Activated naive CD8-positive, alpha-beta T cell (primary cell): ENCODE data around the gene NKAPL.

ENCODE experiments used
- H3K27ac Mint-ChIP-seq: one replicate; pipeline ENCODE4 v1.8.0; 2021; ENCODE audit warnings: mixed read lengths
- H3K27me3 Mint-ChIP-seq: one replicate; pipeline ENCODE4 v1.8.0; 2021; ENCODE audit warnings: mixed read lengths
- H3K36me3 Mint-ChIP-seq: one replicate; pipeline ENCODE4 v1.8.0; 2021; ENCODE audit warnings: mixed read lengths
- H3K4me1 Mint-ChIP-seq: one replicate; pipeline ENCODE4 v1.8.0; 2021; ENCODE audit warnings: low read depth, mixed read lengths
- H3K4me3 Mint-ChIP-seq: one replicate; pipeline ENCODE4 v1.8.0; 2021; ENCODE audit warnings: mild to moderate bottlenecking, mixed read lengths
- H3K9me3 Mint-ChIP-seq: one replicate; pipeline ENCODE4 v1.8.0; 2021; ENCODE audit warnings: low read depth, mixed read lengths

The NKAPL gene

GRCh38 chr6:28258877-28259777 is at the start of gene NKAPL:
TSS of gene NKAPL (plus strand) at chr6:28259297. CDS start at chr6:28259372, 75 bp downstream.
- Mint-ChIP-seq H3K27ac (peak within 1 kb of the TSS; percentile 79), H3K4me3 (peak within 1 kb of the TSS; percentile 55), H3K27me3 (peaks cover 3% of the 10 kb centered on the region)

GRCh38 chr6:28209753-28210535 is 49.2 kb upstream of the NKAPL start:
- Mint-ChIP-seq H3K27ac (no peak overlapping the region), H3K36me3 (peaks cover 2% of the 10 kb centered on the region), H3K4me3 (no peak overlapping the region), H3K27me3 (peaks cover 69% of the 10 kb centered on the region), H3K9me3 (peaks cover 8% of the 10 kb centered on the region), H3K4me1 (peaks cover 29% of the 10 kb centered on the region)

More at GRCh38 chr6:28258877-28259777, at the start of gene NKAPL:
- peaks cover 10% of the 10 kb centered on the region for H3K36me3 Mint-ChIP-seq
- peaks cover 14% of the 10 kb centered on the region for H3K4me1 Mint-ChIP-seq
- peaks cover 4% of the 10 kb centered on the region for H3K9me3 Mint-ChIP-seq

DNA sequence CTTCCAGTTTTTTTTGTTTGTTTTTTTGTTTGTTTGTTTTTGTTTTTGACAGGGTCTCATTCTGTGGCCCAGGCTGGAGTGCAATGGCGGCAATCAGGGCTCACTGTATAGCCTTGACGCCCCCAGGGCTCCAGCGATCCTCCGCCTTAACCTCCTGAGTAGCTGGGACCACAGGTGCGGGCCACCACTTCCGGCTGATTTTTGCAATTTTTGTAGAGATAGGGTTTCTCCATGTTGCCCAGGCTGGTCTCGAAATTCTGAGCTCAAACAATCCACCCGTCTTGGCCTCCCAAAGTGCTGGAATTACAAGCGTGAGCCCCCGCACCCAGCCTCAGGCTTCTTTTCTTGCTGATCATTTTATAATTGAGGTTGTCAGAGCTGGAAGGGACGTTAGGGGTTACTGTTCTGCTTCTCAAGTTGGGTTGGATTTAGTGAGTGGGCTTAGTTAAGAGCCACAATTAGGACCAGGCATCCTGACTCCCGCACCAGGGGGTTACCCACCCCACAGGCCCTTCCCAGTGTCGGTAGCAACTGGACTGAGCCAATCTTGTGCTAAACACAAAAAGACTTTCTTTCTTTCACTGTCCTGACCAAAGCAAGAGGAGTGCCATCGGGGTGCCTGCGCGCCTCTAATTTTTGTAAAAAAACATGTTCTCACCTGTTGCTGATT is 47.1 kb upstream of the NKAPL start:
- peaks cover 29% of the 10 kb centered on the region for H3K4me1 Mint-ChIP-seq
- peaks cover 68% of the 10 kb centered on the region for H3K27me3 Mint-ChIP-seq
- H3K36me3 Mint-ChIP-seq = no peaks in the 10 kb centered on the region
- H3K27ac Mint-ChIP-seq = no peak overlapping the region
- H3K9me3 Mint-ChIP-seq = no peaks in the 10 kb centered on the region
- peak overlapping the region; percentile 82 for H3K4me3 Mint-ChIP-seq

- H3K36me3 Mint-ChIP-seq = no peaks in the 10 kb centered on the region
- H3K9me3 Mint-ChIP-seq = no peaks in the 10 kb centered on the region
- H3K4me3 Mint-ChIP-seq = peak overlapping the region; percentile 82
- peaks cover 68% of the 10 kb centered on the region for H3K27me3 Mint-ChIP-seq
- peaks cover 23% of the 10 kb centered on the region for H3K4me1 Mint-ChIP-seq
- H3K27ac Mint-ChIP-seq = peak overlapping the region; percentile 83
These were observed 46.4 kb upstream of the NKAPL start for GRCh38 chr6:28212510-28213212.

GRCh38 chr6:28213213-28213523 is 45.9 kb upstream of the NKAPL start:
- Mint-ChIP-seq H3K9me3 (no peaks in the 10 kb centered on the region), H3K27me3 (peaks cover 70% of the 10 kb centered on the region), H3K27ac (no peak overlapping the region), H3K36me3 (no peaks in the 10 kb centered on the region), H3K4me1 (peaks cover 18% of the 10 kb centered on the region), H3K4me3 (peak overlapping the region; percentile 82)

- no peak overlapping the region for H3K4me3 Mint-ChIP-seq
- peaks cover 18% of the 10 kb centered on the region for H3K4me1 Mint-ChIP-seq
- H3K36me3 Mint-ChIP-seq = no peaks in the 10 kb centered on the region
- H3K27ac Mint-ChIP-seq = no peak overlapping the region
- H3K27me3 Mint-ChIP-seq = peaks cover 69% of the 10 kb centered on the region
- no peaks in the 10 kb centered on the region for H3K9me3 Mint-ChIP-seq
These were observed 43.7 kb upstream of the NKAPL start for GRCh38 chr6:28215425-28215824.

DNA sequence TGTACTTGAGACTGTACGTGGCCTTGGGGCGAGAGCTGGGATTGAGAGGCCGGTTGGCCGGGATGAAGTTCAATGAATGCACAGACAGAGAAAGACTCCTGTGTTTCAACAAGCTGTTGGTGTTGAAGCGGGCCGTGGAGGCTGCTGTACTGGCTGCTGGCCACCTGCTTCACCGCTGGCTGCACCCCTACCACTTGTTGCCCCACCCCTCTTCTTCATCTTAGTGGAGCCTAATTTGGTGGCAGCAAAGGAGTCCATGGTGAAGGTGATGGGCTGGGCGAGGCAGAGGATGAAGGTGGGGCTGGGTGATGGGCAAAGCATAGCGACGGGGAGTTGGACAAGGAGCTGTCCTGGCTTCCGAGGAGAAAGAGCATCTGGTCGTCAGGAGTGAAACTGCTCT is 41.2 kb upstream of the NKAPL start:
- Mint-ChIP-seq H3K27ac (no peak overlapping the region), H3K4me3 (peak overlapping the region; percentile 82)

DNA sequence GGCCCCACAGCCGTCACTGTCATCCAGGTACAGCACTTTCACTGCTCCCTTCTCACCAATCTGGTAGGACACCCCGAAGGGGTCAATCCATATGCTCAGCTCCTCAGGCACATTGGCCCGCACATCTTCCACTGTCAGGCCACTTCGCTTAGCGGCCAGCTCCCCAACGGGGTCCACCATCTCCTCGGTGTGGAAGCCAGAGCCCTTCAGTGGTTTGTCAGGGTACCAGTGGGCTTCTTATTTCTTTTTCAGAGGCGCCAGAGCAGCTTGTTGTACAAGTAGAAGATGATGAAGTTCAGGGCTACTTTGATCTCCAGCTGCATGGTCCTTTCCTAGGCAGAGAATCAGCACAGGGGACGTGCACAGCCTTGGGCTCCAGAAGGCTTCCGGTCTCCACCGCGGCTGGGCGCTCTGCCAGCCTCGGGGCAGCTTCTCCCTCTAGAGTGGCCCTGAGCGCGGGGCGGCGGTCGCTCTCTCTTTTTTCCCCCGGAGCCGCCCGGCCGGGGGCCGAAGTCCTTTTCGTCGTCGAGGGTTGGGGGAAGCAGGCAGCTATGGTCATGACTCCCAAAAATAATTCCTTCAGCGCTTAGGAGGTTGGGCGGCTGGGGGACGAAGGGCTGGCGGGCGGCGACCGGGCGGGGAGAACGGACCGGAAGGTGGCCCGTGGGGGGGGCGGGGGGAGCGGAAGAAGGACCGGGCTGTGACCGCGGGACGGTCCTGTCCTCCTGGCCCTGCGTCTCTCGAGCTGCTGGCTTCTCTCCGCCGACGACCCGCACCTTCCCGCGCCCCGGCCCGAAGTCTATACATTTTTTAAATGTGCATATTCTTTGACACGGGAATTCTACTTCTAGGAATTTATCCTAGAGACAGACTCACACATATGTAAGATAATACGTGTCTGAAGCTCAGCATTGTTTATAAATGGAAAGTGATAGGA is 40.5 kb upstream of the NKAPL start:
- Mint-ChIP-seq H3K4me3 (peak overlapping the region; percentile 82), H3K27me3 (peaks cover 65% of the 10 kb centered on the region), H3K36me3 (no peaks in the 10 kb centered on the region), H3K27ac (no peak overlapping the region), H3K9me3 (no peaks in the 10 kb centered on the region), H3K4me1 (peaks cover 3% of the 10 kb centered on the region)

More for the DNA sequence above, 41.2 kb upstream of the NKAPL start:
- no peaks in the 10 kb centered on the region for H3K36me3 Mint-ChIP-seq
- H3K4me1 Mint-ChIP-seq = peaks cover 6% of the 10 kb centered on the region
- peaks cover 65% of the 10 kb centered on the region for H3K27me3 Mint-ChIP-seq
- no peaks in the 10 kb centered on the region for H3K9me3 Mint-ChIP-seq

DNA sequence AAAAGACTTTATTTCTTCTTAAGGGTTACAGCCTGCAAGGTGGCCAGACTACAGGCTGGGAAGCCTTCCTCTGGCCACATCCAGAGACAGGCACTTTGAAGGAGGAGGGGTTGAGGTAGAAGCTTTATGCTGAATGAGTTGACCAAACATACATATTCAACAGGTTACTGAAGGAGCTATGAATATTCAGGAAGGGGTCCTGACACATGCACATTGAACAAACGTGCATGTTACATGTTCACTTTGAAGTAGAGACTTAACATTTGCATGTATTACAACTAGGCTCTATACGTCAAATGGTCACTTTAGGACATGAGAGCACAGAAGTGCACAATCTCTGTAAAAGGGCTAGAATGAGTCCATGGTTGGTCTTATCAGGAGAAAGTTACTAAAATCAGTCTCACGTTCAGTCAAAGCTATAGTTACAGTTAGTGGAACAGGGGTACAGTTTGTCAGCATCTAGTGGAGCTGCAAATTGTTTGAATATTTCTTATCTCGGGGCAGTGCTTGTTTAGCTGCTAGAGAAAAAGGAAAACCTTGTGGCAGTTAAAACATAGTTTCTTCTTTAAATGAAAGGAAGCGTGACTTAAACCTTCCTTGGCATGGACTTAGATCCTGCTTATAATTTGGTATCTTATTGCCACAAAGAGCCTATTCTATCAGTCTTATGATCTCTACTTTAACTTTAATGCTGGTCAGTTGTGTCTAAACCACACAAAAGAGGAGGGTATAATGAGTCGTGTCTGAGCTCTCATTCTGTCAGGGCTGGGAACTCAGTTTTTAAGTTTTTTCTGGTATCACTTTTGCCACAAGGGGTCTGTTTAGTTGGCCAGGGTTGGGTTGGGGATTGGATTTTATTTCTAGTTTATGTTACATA is 38.6 kb upstream of the NKAPL start:
- no peak overlapping the region for H3K4me3 Mint-ChIP-seq
- peaks cover 63% of the 10 kb centered on the region for H3K27me3 Mint-ChIP-seq
- H3K4me1 Mint-ChIP-seq = peaks cover 9% of the 10 kb centered on the region
- H3K27ac Mint-ChIP-seq = no peak overlapping the region
- no peaks in the 10 kb centered on the region for H3K9me3 Mint-ChIP-seq
- no peaks in the 10 kb centered on the region for H3K36me3 Mint-ChIP-seq

- peaks cover 3% of the 10 kb centered on the region for H3K36me3 Mint-ChIP-seq
- peak overlapping the region; percentile 91 for H3K4me3 Mint-ChIP-seq
- H3K27me3 Mint-ChIP-seq = peaks cover 39% of the 10 kb centered on the region
- H3K27ac Mint-ChIP-seq = no peak overlapping the region
- H3K4me1 Mint-ChIP-seq = peaks cover 6% of the 10 kb centered on the region
- no peaks in the 10 kb centered on the region for H3K9me3 Mint-ChIP-seq
These were observed 34.7 kb upstream of the NKAPL start for GRCh38 chr6:28224131-28225055.

GRCh38 chr6:28225056-28225834 is 33.9 kb upstream of the NKAPL start, which contains the start of gene ZSCAN9:
TSS of gene ZSCAN9 (plus strand) at chr6:28225275. CDS start at chr6:28227085, 1,810 bp downstream.
- Mint-ChIP-seq H3K4me3 (peak within 1 kb of the TSS; percentile 91), H3K9me3 (no peaks in the 10 kb centered on the region), H3K27ac (peak within 1 kb of the TSS; percentile 23), H3K36me3 (peaks cover 3% of the 10 kb centered on the region), H3K4me1 (peaks cover 6% of the 10 kb centered on the region), H3K27me3 (peaks cover 31% of the 10 kb centered on the region)
